CD4-positive, alpha-beta T cell treated with Interleukin-4 for 4 hours (primary cell): ENCODE results near the gene KRT9.

Experiments
- DNase-seq: peaks from one replicate; pipeline ENCODE4 v3.0.0-alpha.2; 2020

Gene KRT9

GRCh38 chr17:41523225-41523593 lies 48.6 kb downstream of the KRT9 start:
- DNase-seq = no peak

- no peak for DNase-seq
Observed at GRCh38 chr17:41522301-41523224, 49.3 kb downstream of the KRT9 start.

DNA sequence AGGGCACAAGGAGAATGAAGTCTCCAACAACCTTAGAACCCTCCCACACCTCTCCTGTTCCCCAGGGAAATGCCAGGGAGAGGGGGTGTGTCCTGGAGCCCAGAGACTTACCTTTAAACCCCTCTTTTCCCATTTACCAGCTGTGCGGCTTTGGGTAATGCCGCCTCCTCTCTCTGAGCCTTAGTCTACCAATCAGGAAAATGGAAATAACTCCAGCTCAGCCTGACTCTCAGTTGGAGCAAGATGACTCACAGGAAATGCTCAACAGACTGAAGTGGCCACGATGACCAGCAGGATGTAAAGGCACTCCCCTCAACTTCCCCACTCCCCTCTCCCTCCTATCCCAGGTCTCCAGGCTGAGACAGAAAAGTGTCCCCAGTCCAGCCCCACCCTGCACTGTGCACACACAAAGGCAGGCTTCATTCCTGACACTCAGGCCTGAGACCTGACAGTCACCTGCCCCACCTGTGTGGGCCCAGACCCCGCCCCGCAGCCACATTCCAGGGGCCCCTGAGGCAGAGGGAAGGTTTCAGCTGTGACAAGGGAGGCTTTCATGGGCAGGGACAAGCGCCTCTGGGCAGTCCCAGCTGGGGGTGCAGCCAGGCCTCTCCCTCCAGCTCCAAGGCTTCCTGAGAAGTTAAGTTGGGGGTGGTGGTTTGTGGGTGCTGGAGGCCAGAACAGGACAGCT lies 50.1 kb downstream of the KRT9 start:
- DNase-seq = no peak

DNA sequence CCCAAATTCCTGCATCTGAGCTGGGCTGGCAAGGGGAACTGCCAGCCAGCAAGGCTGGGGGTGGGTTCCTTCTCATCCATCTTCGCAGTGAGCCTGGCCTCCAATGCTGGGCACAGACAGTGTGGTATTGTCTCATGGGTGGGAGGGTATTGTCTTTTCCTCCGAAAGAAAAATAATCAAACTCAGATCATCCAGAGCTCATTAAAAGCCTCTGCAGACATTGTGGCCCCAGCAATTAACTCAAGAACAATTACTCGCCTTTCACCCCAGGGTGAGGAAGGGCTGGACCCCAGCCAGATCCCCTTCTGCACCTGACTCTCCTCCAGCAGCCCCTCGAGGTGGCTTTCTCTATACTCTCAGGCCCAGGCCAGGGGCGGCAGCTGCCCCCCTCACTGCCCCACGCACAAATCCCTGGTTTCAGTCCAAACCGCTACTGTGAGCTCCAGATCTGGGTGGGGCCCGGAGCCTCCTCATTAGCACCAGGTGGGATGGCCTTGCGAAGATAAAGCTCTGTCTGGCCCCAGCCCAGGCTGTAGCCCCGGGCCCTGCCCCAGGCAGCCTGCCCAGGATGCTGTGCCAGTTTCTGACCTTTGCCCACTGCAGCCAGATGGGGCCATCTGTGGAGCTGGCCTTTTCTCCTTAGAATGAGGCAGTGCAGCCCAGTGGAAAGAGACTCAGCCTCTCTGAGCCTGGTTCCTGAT lies 50.9 kb downstream of the KRT9 start:
- DNase-seq = no peak

- DNase-seq = no peak
Observed at GRCh38 chr17:41519501-41520224, 52.2 kb downstream of the KRT9 start.

- no peak for DNase-seq
Observed at GRCh38 chr17:41518789-41519449, 52.9 kb downstream of the KRT9 start, which contains the start of gene KRT15. KRT15 (minus strand) TSS chr17:41518890; CDS start chr17:41518827, 63 bp downstream.

DNA sequence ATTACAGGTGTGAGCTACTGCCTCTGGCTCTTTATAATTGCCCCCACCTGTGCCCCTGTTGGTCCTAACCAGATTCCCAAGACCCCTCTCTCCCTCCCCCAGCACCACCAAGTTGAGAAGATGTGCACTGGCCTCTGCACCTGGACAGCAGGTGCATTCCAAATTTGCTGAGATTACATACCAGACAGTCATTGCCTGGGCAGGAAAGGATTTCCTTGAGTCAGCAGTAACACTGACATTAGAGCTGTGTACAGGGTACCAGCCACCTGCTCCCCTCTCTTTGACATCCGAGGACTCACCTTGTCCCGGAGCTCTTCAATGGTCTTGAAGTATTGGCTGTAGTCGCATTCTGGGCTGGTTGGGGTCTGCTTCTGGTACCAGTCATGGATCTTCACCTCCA lies 53.8 kb downstream of the KRT9 start:
- DNase-seq = no peak

- no peak for DNase-seq
Observed at GRCh38 chr17:41516830-41517283, 55.0 kb downstream of the KRT9 start.

DNA sequence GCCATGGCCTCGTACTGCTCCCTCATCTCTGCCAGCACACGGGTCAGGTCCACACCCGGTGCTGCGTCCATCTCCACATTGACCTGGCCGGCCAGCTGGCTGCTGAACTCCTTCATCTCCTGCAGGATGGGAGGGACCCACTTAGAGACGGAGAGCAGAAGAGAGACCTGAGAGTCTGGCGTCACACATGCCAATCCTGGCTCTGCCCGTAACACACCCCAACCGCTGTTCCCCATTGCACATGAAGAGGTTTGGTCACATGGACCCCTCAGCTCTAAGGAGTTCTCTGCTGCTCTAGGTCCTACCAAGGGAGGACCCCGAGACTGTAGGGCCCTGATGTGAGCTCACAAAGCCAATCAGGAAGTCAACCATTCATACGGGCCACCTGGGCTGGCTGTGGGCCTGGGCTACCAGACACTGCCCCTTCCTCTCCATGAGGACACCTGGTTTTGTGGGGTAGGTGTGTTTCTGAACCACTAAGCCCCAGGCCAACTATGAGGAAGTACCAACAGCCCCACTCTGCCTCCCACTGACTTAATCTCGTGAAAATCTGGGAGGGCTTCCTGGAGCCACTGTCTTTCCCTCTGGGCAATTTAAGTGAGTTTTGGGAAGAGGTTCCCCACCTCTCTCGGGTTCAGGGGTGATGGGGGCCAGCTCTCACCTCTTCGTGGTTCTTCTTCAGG lies 55.6 kb downstream of the KRT9 start:
- DNase-seq = no peak
